Urothelium cell line (cell line): ENCODE results near the gene DOCK8.

ENCODE experiments used
- DNase-seq: peaks from one replicate; pipeline ENCODE4 v3.0.0; 2011; ENCODE audit warnings: low spot score, mixed read lengths
- FAIRE-seq: peaks from 2 replicates; lab custom pipeline; 2011; peaks lifted over from hg19 to GRCh38; lab: Jason Lieb, UNC

DOCK8 gene

DNA sequence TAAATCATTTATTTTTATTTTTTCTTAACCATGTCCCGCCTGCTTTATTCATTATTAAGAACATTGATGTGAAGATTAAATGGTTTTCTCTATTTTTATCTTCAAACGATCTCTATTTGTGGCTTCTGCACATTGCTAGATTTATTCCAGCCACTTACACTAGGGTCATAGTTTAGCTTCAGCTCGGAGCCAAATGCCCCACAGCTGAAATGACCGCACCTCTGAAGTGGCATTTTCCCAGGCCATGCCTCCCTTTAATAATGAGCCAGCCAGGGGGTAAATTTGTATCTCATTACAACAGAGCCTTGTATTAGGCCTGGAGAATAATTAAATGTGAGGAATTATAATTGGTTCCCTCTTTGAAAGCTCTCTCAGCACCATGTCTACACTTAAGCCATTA lies 89.4 kb downstream of the DOCK8 start:
- FAIRE-seq: no peak

DNA sequence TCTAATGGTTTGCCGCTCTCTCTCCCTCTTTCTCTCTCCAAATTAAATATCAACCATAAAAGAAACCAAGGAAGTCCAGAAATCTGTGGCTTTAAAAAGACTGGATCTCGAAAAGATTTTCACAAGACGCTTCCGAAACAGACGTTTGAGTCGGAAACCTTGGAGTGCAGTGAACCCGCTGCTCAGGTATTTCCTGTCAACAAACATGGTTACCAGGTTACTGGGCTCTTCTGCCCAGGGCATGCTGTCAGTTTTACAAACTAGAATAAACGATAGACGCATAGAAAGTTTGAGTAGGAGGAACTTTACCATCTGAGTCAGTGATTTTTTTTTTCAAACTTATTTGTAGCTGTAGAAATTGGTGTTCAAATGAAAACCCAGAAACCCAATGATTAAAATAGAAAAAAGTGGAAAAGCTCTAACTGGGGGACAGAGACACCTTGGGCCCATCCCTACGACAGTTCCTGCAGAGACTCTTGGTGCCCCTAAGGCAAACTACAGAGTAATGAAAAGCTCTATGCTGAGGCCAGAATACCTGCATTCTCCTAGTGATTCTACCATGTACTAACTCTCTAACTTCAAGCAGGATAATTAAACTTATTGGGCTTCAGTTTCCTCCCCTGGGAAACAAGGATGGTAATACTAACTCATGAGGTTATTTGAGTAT lies 90.0 kb downstream of the DOCK8 start:
- DNase-seq: peak; percentile 20
- FAIRE-seq: no peak

More for the DNA sequence above, 89.4 kb downstream of the DOCK8 start:
- no peak for DNase-seq

DNA sequence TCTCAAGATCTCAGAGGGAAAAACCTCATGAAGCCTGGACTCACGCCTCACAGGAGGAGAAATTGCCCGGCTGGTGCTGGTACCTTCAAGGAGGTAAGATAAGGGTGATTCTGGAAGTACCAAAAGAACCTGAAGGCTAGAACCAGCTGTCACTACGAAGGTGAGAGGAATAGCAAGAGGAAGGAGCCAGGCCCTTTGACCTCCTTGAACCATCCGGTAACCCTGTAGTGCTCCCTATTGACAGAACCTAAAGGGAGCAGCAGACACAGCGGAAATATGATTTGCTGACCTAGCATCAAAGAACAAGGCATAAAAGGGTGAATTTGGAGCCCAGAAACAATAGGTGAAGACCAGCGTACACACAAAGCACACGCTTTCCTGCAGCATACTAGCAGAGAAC lies 92.2 kb downstream of the DOCK8 start:
- FAIRE-seq: no peak
- DNase-seq: no peak

DNA sequence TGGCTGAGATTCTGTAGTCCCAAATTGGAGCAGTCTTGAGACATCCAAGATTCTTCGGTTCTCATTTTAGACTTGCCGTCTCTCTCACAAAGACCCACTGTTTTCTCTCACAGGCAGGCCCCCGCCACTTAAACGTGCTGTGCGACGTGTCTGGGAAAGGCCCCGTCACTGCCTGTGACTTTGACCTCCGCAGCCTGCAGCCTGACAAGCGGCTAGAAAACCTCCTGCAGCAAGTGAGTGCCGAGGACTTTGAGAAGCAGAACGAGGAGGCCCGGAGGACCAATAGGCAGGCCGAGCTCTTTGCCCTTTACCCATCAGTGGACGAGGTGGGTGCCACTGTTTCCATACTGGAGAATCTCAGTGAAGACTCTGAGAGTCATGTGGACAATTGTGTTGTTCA lies 97.2 kb downstream of the DOCK8 start:
- FAIRE-seq: no peak
- no peak for DNase-seq

DNA sequence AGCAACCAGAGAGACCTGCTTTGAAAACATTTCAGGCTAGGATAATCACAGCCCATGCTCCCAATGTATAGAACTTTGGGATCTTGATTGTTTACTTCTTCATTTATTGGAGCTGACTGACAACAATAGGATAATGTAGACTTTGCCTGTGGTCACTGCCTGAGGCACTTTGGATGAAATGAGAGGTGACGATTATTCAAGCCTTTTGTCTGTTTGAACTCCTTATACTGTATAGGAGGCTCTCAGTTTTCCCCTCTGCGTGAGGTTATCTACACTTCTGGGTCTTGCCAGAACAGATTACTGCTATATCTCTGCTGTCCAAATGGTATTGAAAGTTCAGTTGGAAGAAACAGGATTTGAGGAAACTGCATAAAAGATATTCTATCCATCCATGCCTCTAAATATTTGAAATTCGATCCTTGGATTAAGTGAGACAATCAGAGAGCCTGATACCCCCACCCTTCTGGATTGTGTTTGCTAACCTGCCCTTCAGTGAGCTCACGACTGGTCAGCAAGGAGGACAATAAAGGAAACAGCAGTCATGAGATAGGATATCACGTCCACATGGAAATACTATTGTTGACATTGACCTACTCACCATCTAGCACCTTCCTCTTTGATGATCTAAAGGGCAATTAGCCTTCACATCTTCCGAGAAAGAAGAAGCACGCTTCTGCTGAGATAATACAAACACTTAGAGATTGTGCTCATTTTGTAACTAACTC lies 98.1 kb downstream of the DOCK8 start:
- FAIRE-seq (no peak), DNase-seq (no peak)

DNA sequence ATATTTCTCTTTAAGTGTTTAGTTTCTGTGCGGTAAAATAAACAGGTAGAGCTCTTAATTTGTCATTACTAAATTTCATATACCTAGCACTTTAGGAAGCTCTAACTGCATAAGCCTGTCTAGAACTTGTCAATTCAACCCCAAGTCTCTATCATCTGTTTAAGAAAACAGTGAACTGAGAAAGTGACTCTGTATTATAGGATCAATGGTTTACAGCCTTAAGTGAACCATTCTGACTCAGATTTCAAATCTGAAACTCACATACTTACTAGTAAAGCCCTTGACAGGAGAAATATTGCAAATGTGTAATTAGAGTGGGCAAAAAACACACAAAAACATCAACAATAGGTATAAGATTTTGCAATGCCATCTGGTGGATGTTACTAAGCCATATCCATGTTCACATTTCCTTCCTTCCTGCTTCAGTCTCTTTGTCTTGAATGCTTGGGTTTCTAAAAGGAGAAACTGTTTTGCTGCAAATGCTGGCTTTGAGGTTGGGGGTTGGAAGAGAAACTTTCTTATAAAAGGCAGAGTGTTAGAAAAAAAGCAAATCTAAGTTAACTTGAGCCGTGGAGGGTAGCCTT lies 101.8 kb downstream of the DOCK8 start:
- FAIRE-seq: no peak
- no peak for DNase-seq

DNA sequence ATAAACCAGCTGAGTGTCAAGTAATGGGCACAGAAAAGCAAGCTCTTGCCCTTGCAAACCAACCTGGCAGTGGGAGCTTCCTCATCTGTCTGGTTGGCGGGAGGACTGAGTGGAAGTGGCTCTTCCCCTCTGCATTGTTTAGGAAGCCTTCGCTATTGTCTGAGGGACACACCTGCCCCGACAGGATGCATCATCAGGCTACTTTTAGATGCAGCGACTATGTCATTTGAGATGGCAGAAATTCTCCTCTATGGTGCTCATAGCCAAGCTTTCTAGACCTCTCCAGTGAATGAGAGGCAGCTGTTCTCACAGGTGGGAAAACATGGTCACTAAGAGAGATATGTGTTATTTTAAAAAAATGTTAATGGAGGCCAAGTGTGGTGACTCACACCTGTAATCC lies 104.0 kb downstream of the DOCK8 start:
- FAIRE-seq (no peak), DNase-seq (peak; percentile 13)

DNA sequence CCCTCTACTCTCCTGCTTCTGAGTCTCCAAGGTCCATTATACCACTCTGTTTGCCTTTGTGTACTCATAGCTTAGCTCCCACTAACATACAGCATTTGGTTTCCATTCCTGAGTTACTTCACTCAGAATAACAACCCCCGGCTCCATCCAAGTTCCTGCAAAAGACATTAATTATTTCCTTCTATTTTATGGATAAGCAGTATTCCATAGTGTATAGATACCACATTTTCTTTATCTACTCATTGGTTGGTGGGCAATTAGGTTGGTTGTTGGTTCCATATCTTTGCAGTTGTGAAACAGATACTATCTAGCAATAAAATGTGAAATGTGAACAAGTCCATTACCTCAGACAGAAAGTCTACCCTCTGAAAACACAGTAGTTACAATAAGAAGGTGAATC lies 110.3 kb downstream of the DOCK8 start:
- no peak for FAIRE-seq
- no peak for DNase-seq

DNA sequence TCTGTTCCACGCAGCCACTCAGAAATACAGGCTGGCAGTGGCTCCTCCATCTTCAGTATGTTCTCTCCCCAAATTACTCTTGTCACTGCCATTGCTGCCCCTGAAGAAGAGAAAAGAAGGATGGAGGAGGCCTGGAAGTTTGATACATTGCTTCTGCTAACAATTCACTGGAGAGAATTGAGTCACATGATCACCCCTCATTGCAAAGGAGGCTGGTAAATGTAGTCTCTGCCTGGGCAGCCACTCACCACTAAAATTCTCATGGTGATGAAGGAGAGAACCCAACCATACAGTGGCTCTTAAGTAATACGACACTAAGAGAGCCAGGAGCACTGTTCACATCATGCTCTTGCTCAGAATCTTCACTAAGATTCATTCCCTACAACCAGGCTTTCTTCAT lies 112.0 kb downstream of the DOCK8 start:
- DNase-seq (no peak), FAIRE-seq (no peak)

DNA sequence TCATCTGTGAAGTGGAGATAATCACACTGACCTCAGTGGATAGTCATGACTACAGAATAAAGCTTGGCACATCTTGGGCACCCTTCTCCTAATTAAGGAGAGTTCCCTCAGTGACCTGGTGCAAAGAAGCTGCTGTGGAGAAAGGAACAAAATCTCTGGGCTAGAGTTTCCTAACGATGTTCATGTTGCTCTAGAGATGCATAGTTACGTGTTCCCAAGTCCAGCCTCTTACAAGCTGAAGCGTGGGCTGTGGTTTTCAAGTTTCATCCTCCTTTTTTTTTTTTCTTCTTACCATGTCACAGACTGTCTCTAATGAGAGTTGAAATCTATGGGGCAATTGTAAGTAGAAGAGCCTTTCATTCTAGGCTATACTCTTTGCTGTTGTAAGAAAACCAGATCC lies 113.8 kb downstream of the DOCK8 start:
- FAIRE-seq (no peak), DNase-seq (no peak)

DNA sequence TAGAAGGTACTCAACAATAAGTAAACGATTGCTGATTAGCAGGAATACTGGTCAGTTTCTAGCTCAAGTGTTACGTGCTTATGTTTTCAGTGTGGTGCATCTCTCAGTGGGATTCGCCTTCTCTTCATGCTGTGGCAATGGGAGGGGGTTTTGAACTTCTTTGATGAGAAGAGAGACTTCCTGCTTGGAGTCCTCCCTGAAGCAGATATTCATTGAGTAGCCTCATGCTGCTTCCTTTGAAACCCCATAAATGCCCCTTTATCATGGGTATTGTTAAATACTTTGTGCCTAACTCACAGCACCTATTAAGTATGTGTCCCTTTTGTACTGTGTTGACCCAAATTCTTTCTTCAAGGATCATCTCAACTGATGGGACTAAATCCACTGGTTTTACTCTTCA lies 116.5 kb downstream of the DOCK8 start:
- no peak for DNase-seq
- no peak for FAIRE-seq

DNA sequence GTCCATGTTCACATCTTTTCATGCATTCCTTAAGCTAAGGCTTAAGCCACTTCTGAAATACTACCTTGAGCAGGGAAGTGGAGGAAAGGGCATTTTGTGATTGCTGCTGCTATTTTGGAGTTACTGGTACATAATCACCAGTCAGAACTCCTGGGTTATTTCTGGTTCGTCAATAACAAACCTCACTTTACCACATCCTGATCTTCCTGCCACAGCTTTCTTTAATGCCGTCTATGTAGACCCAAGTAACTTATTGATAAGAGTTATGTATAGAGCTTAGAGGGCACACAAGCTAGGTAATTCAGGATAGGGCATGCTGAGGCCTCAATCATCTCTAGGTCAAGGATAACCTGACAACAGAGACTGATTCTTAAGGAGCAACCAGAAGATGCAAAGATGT lies 120.7 kb downstream of the DOCK8 start:
- FAIRE-seq (no peak), DNase-seq (no peak)

DNA sequence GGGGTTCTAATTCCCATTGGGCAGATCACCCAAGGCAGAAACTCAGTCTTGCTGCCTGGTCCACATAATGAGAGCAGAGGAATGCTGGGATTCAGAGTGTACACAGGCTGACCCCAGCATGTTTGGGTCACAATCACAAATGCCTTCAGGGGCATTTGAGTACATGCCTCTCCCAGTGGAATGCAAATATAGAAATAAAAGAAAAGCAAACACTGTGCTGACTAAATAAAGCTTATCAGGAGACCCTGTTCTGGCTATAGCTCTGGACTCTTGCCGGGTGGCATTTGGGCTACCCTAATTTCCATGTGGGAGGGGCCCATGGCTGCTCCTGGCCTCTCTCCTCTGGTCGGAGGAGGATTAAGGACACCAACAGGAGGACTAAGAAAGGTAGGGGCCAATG lies 121.4 kb downstream of the DOCK8 start:
- FAIRE-seq: no peak

DNA sequence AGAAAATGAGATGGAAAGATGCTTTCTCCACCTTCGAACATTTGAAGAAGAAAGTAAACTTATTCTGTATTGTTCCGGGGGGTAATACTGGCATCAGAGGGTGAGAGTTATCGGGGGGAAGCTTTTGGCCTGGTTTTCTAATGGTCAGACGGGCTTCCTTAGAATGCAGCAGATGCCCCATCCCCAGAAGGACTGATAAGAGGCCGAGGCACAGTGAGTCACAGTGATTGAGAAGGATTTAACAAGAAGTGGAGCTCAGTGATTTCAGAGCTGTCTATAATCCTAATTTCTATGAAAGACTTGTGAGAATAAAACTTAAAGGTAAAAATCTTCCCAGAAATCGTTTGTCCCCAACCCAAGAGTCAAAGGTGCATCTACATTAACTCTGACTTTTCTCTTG lies 123.9 kb downstream of the DOCK8 start:
- FAIRE-seq (no peak), DNase-seq (no peak)

More for the DNA sequence above, 121.4 kb downstream of the DOCK8 start:
- DNase-seq: no peak

DNA sequence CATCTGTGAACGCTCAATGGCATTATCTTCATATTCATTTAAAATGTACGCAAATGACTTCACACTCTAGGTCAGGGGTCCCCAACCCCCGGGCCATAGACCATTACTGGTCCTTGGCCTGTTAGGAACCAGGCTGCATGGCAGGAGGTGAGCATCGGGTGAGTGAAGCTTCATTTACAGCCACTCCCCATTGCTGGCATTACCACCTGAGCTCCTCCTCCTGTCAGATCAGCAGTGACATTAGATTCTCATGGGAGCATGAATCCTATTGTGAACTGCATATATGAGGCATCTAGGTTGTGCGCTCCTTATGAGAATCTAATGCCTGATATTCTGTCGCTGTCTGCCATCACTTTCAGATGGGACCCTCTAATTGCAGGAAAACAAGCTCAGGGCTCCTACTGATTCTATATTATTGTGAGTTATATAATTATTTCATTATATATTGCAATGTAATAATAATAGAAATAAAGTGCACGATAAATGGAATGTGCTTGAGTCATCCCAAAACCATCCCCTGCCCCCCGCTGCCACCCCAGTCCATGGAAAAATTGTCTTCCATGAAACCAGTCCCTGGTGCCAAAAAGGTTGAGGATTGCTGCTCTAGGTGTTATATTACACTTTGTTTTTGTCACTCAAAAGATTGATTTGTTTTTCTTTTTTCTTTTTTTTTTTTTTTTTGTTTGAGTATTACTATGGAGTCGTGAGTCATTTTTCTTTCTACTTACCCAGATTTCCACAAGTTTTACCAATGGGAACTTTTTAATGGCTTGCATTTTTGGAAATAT lies 127.2 kb downstream of the DOCK8 start:
- no peak for FAIRE-seq
- no peak for DNase-seq

DNA sequence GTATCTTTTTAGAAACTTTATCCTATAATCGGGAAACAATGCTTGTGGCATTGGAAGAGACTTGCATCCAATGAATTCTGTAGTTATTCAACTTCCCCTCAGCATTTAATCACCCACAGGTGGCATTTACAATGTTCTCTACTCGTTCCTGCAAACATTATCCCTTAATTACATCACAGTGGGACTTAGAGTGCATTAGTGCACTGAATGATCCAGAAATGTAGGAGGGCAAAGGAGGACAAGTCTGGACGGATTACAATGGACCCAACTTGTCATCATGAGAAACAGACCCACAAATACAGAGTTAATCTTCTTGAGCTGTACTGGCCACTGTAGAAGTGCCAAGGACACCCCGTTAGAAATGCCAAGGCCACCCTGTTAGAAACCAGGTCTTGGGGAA lies 129.1 kb downstream of the DOCK8 start:
- DNase-seq (no peak), FAIRE-seq (no peak)

DNA sequence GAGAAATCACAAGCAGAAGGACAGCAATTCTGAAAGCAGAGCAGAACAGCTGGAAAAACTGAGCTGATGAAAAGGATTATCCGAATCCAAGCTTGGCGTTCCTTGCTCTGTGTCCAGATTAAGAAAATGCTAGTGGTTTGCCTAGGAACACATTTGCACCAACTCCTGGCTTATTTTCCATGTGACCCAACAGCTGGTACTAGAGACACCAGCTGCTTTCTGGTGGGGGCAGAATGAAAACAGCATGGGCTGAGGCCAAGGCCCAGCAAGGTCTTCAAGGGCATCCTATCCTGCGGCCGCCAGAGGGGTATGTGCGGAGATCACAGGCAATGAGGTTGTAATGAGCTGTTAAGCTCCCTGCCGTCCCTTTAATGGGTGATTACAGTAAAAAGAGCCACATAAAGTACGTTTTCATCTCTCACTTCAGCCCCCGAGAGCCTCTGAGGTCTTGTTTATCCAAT lies 131.5 kb downstream of the DOCK8 start:
- FAIRE-seq: no peak
- no peak for DNase-seq

DNA sequence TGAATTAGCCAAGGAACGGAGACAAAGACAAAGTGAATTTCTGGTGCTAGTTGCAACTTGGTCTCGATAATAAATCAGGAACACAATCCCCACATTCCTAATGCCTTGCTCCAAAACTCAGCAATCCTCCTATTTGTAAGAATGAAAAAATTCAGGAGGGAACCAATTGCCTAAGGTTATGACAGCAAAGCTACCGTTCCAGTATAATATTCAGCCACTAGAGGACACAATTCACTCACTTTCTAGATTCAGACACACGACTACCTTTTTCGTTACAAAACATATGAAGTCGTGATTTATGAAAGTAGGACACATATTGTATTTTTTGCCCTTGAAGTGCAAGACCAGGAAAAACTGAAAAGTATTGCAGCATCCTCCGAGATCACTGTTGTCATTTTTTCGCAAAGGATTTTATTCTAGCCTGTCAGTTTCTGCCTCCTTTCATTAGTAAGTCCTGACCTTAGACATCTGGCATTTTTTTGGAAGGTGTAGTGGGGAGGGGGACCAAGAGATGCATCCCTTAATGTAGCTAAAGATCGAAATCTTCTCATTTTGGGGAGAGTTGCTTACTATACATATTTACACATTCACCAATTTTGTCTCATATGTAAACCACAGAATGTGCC lies 133.1 kb downstream of the DOCK8 start:
- DNase-seq (peak; percentile 31), FAIRE-seq (no peak)

DNA sequence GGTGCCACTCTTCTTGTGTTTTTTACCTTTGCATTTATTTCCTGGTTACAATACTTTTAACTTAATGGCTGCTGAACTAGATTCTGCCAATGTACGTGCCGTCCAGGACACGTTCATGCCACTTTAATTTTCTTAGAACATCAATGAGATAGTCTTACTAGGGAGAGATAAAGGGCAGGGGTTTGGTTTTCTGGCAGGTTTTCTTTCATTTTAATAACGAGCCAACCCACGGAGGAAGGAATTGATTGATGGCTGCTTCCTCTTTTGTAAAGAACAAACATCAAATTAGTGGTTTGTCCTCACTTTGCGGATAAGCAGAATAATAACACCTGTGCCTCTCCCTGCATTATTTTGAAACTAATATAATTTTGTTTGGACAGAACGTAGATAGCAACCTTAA lies 135.7 kb downstream of the DOCK8 start:
- no peak for FAIRE-seq

DNA sequence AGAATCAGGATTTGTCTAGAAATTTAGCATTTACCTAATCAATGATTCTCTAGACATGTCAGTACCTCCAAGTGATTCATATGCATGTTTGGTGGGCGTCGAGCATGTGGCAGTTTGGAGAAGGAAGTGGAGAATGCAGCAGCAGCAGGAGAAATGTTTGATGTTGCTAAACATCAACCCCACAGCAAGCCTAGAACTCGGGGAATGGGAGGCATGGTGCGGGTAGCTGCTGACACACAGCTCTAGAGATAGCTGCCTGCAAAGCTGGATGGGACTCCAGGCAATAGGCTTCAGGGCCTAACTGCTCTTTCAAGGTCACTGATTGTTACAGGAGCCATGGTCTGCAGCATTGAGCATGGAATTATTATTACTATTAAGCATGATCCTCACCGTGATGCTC lies 137.3 kb downstream of the DOCK8 start:
- no peak for FAIRE-seq
- no peak for DNase-seq

More for the DNA sequence above, 135.7 kb downstream of the DOCK8 start:
- DNase-seq: no peak

DNA sequence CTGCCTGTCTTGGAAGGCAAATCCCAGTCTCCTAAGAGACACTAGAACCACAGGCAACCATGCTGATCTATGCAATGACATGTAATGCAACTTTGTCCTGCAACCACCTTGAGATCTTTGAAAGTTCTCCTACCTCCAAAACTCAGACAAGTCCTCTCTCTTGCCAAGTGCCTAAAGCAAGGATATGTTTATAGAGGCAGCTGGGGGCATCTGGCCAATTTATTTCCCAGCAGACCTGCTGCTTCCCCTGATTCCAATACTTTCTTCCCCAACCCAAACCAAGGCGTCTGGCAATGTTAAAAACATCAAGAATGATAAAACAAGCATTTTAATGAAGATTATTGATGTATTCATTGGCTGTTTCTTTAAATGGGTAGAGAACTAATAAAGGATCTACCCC lies 138.4 kb downstream of the DOCK8 start:
- DNase-seq: no peak
- no peak for FAIRE-seq
